ENCODE results near the gene JARID2. TPM values are rescaled to one million over a fixed set of nuclear protein-coding genes. Genes with fewer than 3 reads are reported as not detected.

JARID2 gene
- total RNA-seq, 1 donor from 2014 or later = 57.7 TPM

DNA sequence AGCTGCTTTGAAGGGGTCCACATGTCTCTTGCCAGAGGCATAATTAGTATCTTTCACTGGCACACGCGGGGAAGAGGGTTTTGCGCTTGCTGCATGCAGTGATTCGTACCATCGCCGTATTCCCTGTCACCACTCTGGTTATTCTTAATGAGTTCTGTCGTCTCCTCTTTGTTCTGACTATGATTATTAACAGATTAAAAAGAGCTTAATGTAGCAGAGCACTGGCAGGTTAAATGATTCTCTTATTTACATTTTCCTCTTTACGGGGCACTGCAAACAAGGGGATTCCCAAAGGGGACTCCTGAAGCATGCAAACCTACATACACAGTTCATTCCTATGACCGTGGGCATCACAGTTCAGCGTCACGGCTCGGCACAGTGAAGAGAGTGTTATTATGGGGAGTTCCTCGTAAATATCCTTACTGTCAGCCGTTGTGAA, 212.2 kb downstream of the JARID2 start:
- H3K36me3 Mint-ChIP-seq (ENCODE audit: low read depth) = peaks cover 57% of the 10 kb centered on the region
- intact Hi-C loops (cut with micrococcal nuclease) = no loop called here
- H3K4me3 Mint-ChIP-seq (ENCODE audit: low read depth) = no peak overlapping the region
- peaks cover 42% of the 10 kb centered on the region for H3K4me1 Mint-ChIP-seq (ENCODE audit: low read depth)
- H3K27ac Mint-ChIP-seq = no peak overlapping the region
- no peaks in the 10 kb centered on the region for H3K27me3 Mint-ChIP-seq (ENCODE audit: low read depth)
- H3K9me3 Mint-ChIP-seq = no peaks in the 10 kb centered on the region
- no peak for DNase-seq (ENCODE audit: low spot score)

DNA sequence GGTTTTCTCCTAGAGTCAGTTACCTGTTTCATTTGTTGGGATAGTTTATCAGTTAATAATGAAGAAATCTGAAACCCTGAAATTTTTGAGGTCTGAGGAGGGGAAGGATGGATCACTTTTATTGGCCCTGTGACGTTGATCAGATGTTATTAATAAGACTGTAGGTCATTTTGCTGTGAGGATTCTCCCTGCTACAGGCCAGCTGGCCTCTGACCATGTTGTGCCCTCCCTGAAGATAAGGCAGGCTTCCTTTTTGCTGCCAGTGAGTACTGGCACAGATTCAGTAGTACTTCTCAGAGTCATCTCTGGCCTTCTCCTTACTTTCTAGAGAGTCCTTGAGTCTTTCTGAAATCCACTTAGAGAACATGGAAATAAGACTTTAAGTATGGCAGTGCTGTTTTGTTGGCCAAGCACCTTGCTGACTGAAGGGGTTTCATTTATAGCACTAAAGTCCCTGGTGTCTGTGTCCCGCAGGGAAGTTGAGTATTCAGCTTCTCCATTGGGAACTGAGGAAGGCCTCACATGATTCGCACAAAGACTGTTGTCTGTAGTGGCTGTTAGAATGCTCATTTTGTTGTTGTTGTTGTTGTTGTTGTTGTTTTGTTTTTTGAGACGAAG, 214.3 kb downstream of the JARID2 start:
- DNase-seq (ENCODE audit: low spot score) = no peak
- H3K27me3 Mint-ChIP-seq (ENCODE audit: low read depth) = no peaks in the 10 kb centered on the region
- peaks cover 55% of the 10 kb centered on the region for H3K36me3 Mint-ChIP-seq (ENCODE audit: low read depth)
- peaks cover 49% of the 10 kb centered on the region for H3K4me1 Mint-ChIP-seq (ENCODE audit: low read depth)
- H3K9me3 Mint-ChIP-seq = no peaks in the 10 kb centered on the region
- intact Hi-C loops (cut with micrococcal nuclease) = no loop called here
- no peak overlapping the region for H3K4me3 Mint-ChIP-seq (ENCODE audit: low read depth)
- no peak overlapping the region for H3K27ac Mint-ChIP-seq

- intact Hi-C loops (cut with micrococcal nuclease) = no loop called here
- H3K27me3 Mint-ChIP-seq (ENCODE audit: low read depth) = no peaks in the 10 kb centered on the region
- peaks cover 55% of the 10 kb centered on the region for H3K4me1 Mint-ChIP-seq (ENCODE audit: low read depth)
- peaks cover 61% of the 10 kb centered on the region for H3K36me3 Mint-ChIP-seq (ENCODE audit: low read depth)
- DNase-seq (ENCODE audit: low spot score) = no peak
- H3K9me3 Mint-ChIP-seq = no peaks in the 10 kb centered on the region
- no peak overlapping the region for H3K4me3 Mint-ChIP-seq (ENCODE audit: low read depth)
- no peak overlapping the region for H3K27ac Mint-ChIP-seq
These were observed 215.5 kb downstream of the JARID2 start for GRCh38 chr6:15461127-15461944.

- Mint-ChIP-seq H3K27ac (no peak overlapping the region), H3K9me3 (no peaks in the 10 kb centered on the region), H3K27me3 (ENCODE audit: low read depth) (no peaks in the 10 kb centered on the region), H3K4me3 (ENCODE audit: low read depth) (no peak overlapping the region), H3K4me1 (ENCODE audit: low read depth) (peaks cover 54% of the 10 kb centered on the region), H3K36me3 (ENCODE audit: low read depth) (peaks cover 66% of the 10 kb centered on the region)
- no peak for DNase-seq (ENCODE audit: low spot score)
- intact Hi-C loops (cut with micrococcal nuclease) = no loop called here
These were observed 216.4 kb downstream of the JARID2 start for GRCh38 chr6:15462256-15462655.

DNA sequence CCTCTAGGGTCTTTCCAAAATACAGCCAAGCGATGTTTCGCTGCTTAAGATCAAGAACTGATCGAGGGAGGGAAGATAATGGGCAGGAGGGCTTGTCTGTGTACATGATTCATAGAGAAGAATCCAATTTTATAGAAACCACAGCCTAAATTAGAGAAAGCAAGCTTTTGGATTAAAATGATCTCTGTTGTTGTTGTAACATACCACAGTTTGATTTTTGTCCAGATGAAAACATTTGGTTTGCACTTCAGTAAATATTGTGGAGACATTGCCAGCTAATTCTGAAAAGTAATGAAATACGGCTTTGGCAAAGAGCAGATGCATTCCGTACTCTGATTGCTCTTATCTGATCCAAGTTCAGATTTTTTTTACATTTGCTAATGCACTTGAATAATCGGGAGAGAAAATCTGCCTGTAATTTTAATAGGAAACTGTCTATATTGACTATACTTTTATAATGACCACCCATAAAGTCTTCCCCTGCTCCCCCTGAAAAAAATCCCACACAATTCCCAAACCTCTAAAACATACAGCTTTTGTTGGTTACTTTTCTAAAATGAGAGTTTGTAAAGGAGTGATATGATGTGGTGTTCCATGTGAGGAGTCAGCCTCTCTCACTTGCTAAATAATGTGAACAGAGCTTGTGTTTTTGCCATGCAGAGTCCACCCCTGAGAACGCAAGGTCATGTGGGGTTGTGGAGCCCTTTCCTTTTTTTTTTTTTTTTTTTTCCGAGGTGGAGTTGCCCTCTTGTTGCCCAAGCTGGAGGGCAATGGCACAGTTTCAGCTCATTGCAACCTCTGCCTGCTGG, 217.1 kb downstream of the JARID2 start:
- Mint-ChIP-seq H3K4me3 (ENCODE audit: low read depth) (no peak overlapping the region), H3K4me1 (ENCODE audit: low read depth) (peaks cover 54% of the 10 kb centered on the region), H3K9me3 (no peaks in the 10 kb centered on the region), H3K27me3 (ENCODE audit: low read depth) (no peaks in the 10 kb centered on the region), H3K27ac (no peak overlapping the region), H3K36me3 (ENCODE audit: low read depth) (peaks cover 67% of the 10 kb centered on the region)
- intact Hi-C loops (cut with micrococcal nuclease) = no loop called here
- no peak for DNase-seq (ENCODE audit: low spot score)

DNA sequence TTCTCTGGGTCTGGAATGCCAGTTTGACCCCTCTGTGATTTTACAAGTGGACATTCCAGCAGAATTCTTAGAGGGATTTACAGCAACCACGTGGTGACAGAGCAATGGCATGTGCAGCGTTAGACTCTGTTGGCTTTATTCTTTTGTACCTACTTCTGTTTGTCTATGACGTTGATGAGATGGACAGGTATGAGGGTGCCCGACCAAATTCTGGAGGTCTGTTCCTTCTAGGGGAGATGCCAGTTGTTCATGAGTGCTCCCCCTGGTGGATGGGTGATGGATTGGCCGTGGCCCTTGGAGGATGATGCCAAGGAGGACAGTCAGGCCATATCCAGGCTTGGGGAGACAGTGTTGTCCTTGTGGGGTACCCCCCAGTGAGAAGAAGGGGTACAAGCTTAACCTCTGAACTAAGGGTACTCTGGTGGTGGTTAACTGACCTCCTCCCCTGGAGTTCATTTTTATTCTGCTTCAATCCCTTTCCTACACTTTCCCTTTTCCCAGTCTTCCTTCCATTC, 218.4 kb downstream of the JARID2 start:
- intact Hi-C loops (cut with micrococcal nuclease) = no loop called here
- Mint-ChIP-seq H3K36me3 (ENCODE audit: low read depth) (peaks cover 77% of the 10 kb centered on the region), H3K4me1 (ENCODE audit: low read depth) (peaks cover 54% of the 10 kb centered on the region), H3K27me3 (ENCODE audit: low read depth) (no peaks in the 10 kb centered on the region), H3K27ac (peak overlapping the region; percentile 29), H3K4me3 (ENCODE audit: low read depth) (no peak overlapping the region), H3K9me3 (no peaks in the 10 kb centered on the region)
- peak; percentile 38 for DNase-seq (ENCODE audit: low spot score)

DNA sequence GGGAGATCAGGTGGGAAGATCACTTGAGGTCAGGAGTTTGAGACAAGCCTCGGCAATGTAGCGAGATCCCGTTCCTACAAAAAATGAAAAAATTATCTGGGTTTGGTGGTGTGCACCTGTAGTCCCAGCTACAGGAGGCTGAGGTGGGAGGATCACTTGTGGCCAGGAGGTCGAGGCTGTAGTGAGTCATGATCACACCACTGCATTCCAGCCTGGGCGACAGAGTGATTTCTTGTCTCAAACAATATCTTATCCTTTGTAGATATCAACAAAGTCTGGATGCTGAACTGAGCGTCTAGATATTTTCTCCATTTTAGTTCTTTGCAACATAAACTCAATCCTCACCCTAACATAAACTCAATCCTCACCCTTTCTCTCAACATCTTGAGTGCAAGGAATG, 219.3 kb downstream of the JARID2 start:
- no peak for DNase-seq (ENCODE audit: low spot score)
- intact Hi-C loops (cut with micrococcal nuclease) = no loop called here
- H3K4me3 Mint-ChIP-seq (ENCODE audit: low read depth) = no peak overlapping the region
- H3K36me3 Mint-ChIP-seq (ENCODE audit: low read depth) = peaks cover 70% of the 10 kb centered on the region
- no peaks in the 10 kb centered on the region for H3K27me3 Mint-ChIP-seq (ENCODE audit: low read depth)
- no peak overlapping the region for H3K27ac Mint-ChIP-seq
- no peaks in the 10 kb centered on the region for H3K9me3 Mint-ChIP-seq
- H3K4me1 Mint-ChIP-seq (ENCODE audit: low read depth) = peaks cover 47% of the 10 kb centered on the region

- no peaks in the 10 kb centered on the region for H3K9me3 Mint-ChIP-seq
- peaks cover 23% of the 10 kb centered on the region for H3K4me1 Mint-ChIP-seq (ENCODE audit: low read depth)
- H3K4me3 Mint-ChIP-seq (ENCODE audit: low read depth) = no peak overlapping the region
These were observed 224.9 kb downstream of the JARID2 start for GRCh38 chr6:15470746-15471145.

GRCh38 chr6:15472621-15473020, 226.8 kb downstream of the JARID2 start:
- no peak for DNase-seq (ENCODE audit: low spot score)
- H3K4me3 Mint-ChIP-seq (ENCODE audit: low read depth) = no peak overlapping the region
- peaks cover 19% of the 10 kb centered on the region for H3K4me1 Mint-ChIP-seq (ENCODE audit: low read depth)
- no peaks in the 10 kb centered on the region for H3K9me3 Mint-ChIP-seq
- H3K27me3 Mint-ChIP-seq (ENCODE audit: low read depth) = no peaks in the 10 kb centered on the region
- peaks cover 58% of the 10 kb centered on the region for H3K36me3 Mint-ChIP-seq (ENCODE audit: low read depth)
- intact Hi-C loops (cut with micrococcal nuclease) = no loop called here
- H3K27ac Mint-ChIP-seq = no peak overlapping the region

More at GRCh38 chr6:15470746-15471145, 224.9 kb downstream of the JARID2 start:
- no peak overlapping the region for H3K27ac Mint-ChIP-seq
- H3K27me3 Mint-ChIP-seq (ENCODE audit: low read depth) = no peaks in the 10 kb centered on the region
- H3K36me3 Mint-ChIP-seq (ENCODE audit: low read depth) = peaks cover 61% of the 10 kb centered on the region
- DNase-seq (ENCODE audit: low spot score) = no peak
- intact Hi-C loops (cut with micrococcal nuclease) = no loop called here

DNA sequence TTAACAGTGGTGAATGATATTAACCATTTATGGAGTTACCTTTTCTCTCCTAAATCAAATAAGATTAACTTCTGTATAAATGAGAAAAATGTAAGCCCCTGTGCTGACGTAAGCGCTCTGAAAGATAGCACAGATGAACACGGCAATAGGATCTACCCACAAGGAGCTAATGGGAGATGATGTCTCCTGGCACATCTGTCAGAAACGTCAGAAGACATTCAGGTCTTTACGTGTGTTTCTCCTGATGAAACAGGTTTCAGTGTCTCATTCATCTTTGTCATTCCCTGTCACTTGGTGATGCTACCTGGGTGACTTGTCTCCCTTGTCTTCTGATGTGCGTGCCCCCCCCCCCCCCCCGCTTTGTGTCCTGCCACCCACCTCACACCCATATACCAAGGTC, 227.3 kb downstream of the JARID2 start:
- DNase-seq (ENCODE audit: low spot score) = no peak
- Mint-ChIP-seq H3K27ac (no peak overlapping the region), H3K4me1 (ENCODE audit: low read depth) (peaks cover 23% of the 10 kb centered on the region), H3K27me3 (ENCODE audit: low read depth) (no peaks in the 10 kb centered on the region), H3K4me3 (ENCODE audit: low read depth) (no peak overlapping the region), H3K36me3 (ENCODE audit: low read depth) (peaks cover 58% of the 10 kb centered on the region), H3K9me3 (no peaks in the 10 kb centered on the region)
- intact Hi-C loops (cut with micrococcal nuclease) = no loop called here

- DNase-seq (ENCODE audit: low spot score) = no peak
- no peak overlapping the region for H3K4me3 Mint-ChIP-seq (ENCODE audit: low read depth)
- no peaks in the 10 kb centered on the region for H3K27me3 Mint-ChIP-seq (ENCODE audit: low read depth)
- H3K27ac Mint-ChIP-seq = no peak overlapping the region
- no peaks in the 10 kb centered on the region for H3K9me3 Mint-ChIP-seq
- intact Hi-C loops (cut with micrococcal nuclease) = no loop called here
- peaks cover 23% of the 10 kb centered on the region for H3K4me1 Mint-ChIP-seq (ENCODE audit: low read depth)
- peaks cover 55% of the 10 kb centered on the region for H3K36me3 Mint-ChIP-seq (ENCODE audit: low read depth)
These were observed 227.9 kb downstream of the JARID2 start for GRCh38 chr6:15473741-15474161.

DNA sequence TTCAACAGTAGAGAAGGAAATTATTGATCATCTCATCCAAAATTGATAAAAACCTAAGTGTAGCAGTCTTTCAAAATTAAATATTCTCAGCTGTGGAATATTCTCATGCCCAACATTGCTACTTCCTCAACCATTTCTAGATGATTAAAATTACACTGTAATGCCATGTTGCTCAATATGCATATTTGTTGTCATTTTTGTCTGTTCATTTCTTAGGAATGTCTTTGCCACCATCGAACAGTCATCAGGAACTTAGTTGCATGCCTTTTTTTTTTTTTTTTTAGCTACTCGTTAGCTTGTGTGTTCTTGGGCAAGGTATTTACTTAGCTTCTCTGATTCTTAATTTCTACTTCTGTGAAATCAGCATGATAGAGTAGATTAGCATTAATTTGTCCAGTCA, 228.3 kb downstream of the JARID2 start:
- no peak for DNase-seq (ENCODE audit: low spot score)
- H3K27ac Mint-ChIP-seq = no peak overlapping the region
- no peak overlapping the region for H3K4me3 Mint-ChIP-seq (ENCODE audit: low read depth)
- H3K4me1 Mint-ChIP-seq (ENCODE audit: low read depth) = peaks cover 26% of the 10 kb centered on the region
- H3K9me3 Mint-ChIP-seq = no peaks in the 10 kb centered on the region
- intact Hi-C loops (cut with micrococcal nuclease) = no loop called here
- no peaks in the 10 kb centered on the region for H3K27me3 Mint-ChIP-seq (ENCODE audit: low read depth)
- peaks cover 56% of the 10 kb centered on the region for H3K36me3 Mint-ChIP-seq (ENCODE audit: low read depth)

All from activated T-helper 2 cell treated with anti-CD3 and anti-CD28 coated beads, Interferon-gamma antibody, Interleukin-2, Interleukin-4, amounts not matched to agents 10 μg/mL and 5 μg/mL and 100 μg/mL, durations not matched to agents 14 hours and 24 hours and 36 hours (primary cell).